HG03565 (cell line): ENCODE measurements around the gene S1PR3.

ENCODE experiments used
- ATAC-seq: cut with Tn5 transposase; IDR thresholded peaks from one replicate; pipeline ENCODE4 v1.9.1; 2021; ENCODE audit warnings: mild to moderate bottlenecking, moderate library complexity; ENCODE audit not compliant: unreplicated experiment

S1PR3 gene

GRCh38 chr9:88990041-88990728 lies 1.1 kb upstream of the S1PR3 start:
- no peak for ATAC-seq

- ATAC-seq: no peak
These were observed 571 bp upstream of the S1PR3 start for GRCh38 chr9:88990729-88991065.

GRCh38 chr9:88992556-88992955 lies 1.3 kb downstream of the S1PR3 start:
- ATAC-seq: no peak

GRCh38 chr9:88993327-88993726 lies 2.1 kb downstream of the S1PR3 start:
- no peak for ATAC-seq

GRCh38 chr9:88993871-88994460 lies 2.7 kb downstream of the S1PR3 start:
- ATAC-seq: no peak

- no peak for ATAC-seq
These were observed 3.4 kb downstream of the S1PR3 start for GRCh38 chr9:88994469-88995199.

GRCh38 chr9:88995200-88995577 lies 3.9 kb downstream of the S1PR3 start:
- ATAC-seq: no peak

GRCh38 chr9:88995627-88996026 lies 4.4 kb downstream of the S1PR3 start:
- no peak for ATAC-seq

GRCh38 chr9:88996046-88996920 lies 5.0 kb downstream of the S1PR3 start:
- no peak for ATAC-seq

GRCh38 chr9:88996921-88997235 lies 5.6 kb downstream of the S1PR3 start:
- no peak for ATAC-seq

- ATAC-seq: no peak
These were observed 6.4 kb downstream of the S1PR3 start for GRCh38 chr9:88997646-88998045.

GRCh38 chr9:88998503-88998902 lies 7.2 kb downstream of the S1PR3 start:
- no peak for ATAC-seq

GRCh38 chr9:88998911-88999310 lies 7.6 kb downstream of the S1PR3 start:
- no peak for ATAC-seq

- no peak for ATAC-seq
These were observed 9.1 kb downstream of the S1PR3 start for GRCh38 chr9:89000371-89000781.

- ATAC-seq: no peak
These were observed 10.0 kb downstream of the S1PR3 start for GRCh38 chr9:89000973-89001916.

- ATAC-seq: no peak
These were observed 10.8 kb downstream of the S1PR3 start for GRCh38 chr9:89001917-89002540.

- ATAC-seq: no peak
These were observed 11.7 kb downstream of the S1PR3 start for GRCh38 chr9:89002987-89003386.

- ATAC-seq: no peak
These were observed 14.1 kb downstream of the S1PR3 start for GRCh38 chr9:89005323-89005722.

GRCh38 chr9:89006267-89006666 lies 15.0 kb downstream of the S1PR3 start:
- ATAC-seq: no peak
